Lower lobe of right lung (tissue), 2 donors: ENCODE results near the gene CA12. TPM values are rescaled to one million over a fixed set of nuclear protein-coding genes. Genes with fewer than 3 reads are reported as not detected.

Experiments
- ATAC-seq, 2 donors: fragments of 200-7000 bp; cut with Tn5 transposase; one replicate each; pipeline ENCODE4 v1.9.1; 2020 to 2022; ENCODE audit warnings: mild to moderate bottlenecking in 2 of 2, moderate library complexity in 2 of 2
- DNase-seq: peaks from one replicate; pipeline ENCODE4 v3.0.0-alpha.2; 2020
- H3K27ac ChIP-seq: fragments of 200-600 bp; one replicate; pipeline ENCODE4 v1.8.0; 2022
- H3K27me3 ChIP-seq: fragments of 200-600 bp; one replicate; pipeline ENCODE4 v1.8.0; 2022; ENCODE audit warnings: low read depth
- H3K36me3 ChIP-seq: fragments of 200-600 bp; one replicate; pipeline ENCODE4 v1.8.0; 2022; ENCODE audit warnings: mild to moderate bottlenecking
- H3K4me1 ChIP-seq: fragments of 200-600 bp; one replicate; pipeline ENCODE4 v1.8.0; 2022
- H3K4me3 ChIP-seq: fragments of 200-600 bp; one replicate; pipeline ENCODE4 v1.8.0; 2022; ENCODE audit warnings: mild to moderate bottlenecking
- H3K9me3 ChIP-seq: fragments of 200-600 bp; one replicate; pipeline ENCODE4 v1.8.0; 2022
- intact Hi-C: fragments of 100-400 bp; cut with DNase I; formaldehyde crosslinking; loops from one replicate; pipeline ENCODE4 v1.11.0; 2022
- total RNA-seq: library from RNA; stranded (reverse); fragmentation: NEBNext Ultra II Directional; extraction: Animal tissue kit (Norgen Biotek cat#: 25700); gene quantifications from one replicate; pipeline ENCODE4 v1.2.1, GENCODE V29; 2021
- TF ChIP-seq, protein P1 (sequence below): fragments of 200-600 bp; IDR thresholded peaks from one replicate; pipeline ENCODE4 v1.8.0; 2022; ENCODE audit warnings: antibody characterized with exemption, mild to moderate bottlenecking
- donor health status: DM: no; HTN: yes; CAD: no; lungs with severe emphysema.

Gene CA12
- total RNA-seq, 1 donor from 2014 or later = 4.9 TPM

DNA sequence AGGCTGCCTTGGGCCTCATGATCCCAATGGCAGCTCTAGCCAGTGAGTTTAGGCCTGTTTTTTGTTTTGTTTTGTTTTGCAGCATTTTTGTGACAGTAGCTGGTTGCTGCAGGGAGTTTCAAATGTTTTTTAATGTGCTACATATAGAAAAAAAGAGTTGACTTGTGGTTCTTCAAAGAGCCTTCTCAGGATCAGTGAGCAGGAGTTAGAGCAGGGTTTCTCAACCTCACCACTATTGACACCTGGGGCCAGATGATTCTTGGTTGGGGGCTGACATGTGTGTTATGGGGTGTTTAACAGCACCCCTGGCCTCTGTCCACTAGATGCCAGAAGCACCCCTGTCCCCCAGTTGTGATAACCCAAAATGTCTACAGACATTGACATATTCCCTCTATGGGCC lies 86.3 kb downstream of the CA12 start:
- no peak overlapping the region for H3K4me3 ChIP-seq
- intact Hi-C loops = no loop called here
- H3K9me3 ChIP-seq = no peaks in the 10 kb centered on the region
- H3K27ac ChIP-seq = no peak overlapping the region
- ATAC-seq = no peak
- peaks cover 8% of the 10 kb centered on the region for H3K36me3 ChIP-seq
- no peak for DNase-seq
- peaks cover 4% of the 10 kb centered on the region for H3K4me1 ChIP-seq
- TF ChIP-seq, protein P1, sequence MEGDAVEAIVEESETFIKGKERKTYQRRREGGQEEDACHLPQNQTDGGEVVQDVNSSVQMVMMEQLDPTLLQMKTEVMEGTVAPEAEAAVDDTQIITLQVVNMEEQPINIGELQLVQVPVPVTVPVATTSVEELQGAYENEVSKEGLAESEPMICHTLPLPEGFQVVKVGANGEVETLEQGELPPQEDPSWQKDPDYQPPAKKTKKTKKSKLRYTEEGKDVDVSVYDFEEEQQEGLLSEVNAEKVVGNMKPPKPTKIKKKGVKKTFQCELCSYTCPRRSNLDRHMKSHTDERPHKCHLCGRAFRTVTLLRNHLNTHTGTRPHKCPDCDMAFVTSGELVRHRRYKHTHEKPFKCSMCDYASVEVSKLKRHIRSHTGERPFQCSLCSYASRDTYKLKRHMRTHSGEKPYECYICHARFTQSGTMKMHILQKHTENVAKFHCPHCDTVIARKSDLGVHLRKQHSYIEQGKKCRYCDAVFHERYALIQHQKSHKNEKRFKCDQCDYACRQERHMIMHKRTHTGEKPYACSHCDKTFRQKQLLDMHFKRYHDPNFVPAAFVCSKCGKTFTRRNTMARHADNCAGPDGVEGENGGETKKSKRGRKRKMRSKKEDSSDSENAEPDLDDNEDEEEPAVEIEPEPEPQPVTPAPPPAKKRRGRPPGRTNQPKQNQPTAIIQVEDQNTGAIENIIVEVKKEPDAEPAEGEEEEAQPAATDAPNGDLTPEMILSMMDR = no peak
- H3K27me3 ChIP-seq = no peaks in the 10 kb centered on the region

- DNase-seq = no peak
- intact Hi-C loops = no loop called here
- H3K36me3 ChIP-seq = no peaks in the 10 kb centered on the region
- TF ChIP-seq, protein P1 = no peak
- H3K4me1 ChIP-seq = peaks cover 4% of the 10 kb centered on the region
- peak; percentile 65 to 72 for ATAC-seq
- no peaks in the 10 kb centered on the region for H3K27me3 ChIP-seq
- H3K9me3 ChIP-seq = no peaks in the 10 kb centered on the region
- H3K4me3 ChIP-seq = no peak overlapping the region
- no peak overlapping the region for H3K27ac ChIP-seq
Observed at GRCh38 chr15:63294359-63294758, 87.3 kb downstream of the CA12 start.

GRCh38 chr15:63292771-63293170 lies 88.9 kb downstream of the CA12 start:
- DNase-seq (no peak), ATAC-seq (peak; percentile 64 to 72)
- intact Hi-C loops = no loop called here
- H3K4me1 ChIP-seq = peaks cover 4% of the 10 kb centered on the region
- TF ChIP-seq, protein P1 = no peak
- no peak overlapping the region for H3K27ac ChIP-seq
- no peaks in the 10 kb centered on the region for H3K9me3 ChIP-seq
- peaks cover 6% of the 10 kb centered on the region for H3K36me3 ChIP-seq
- no peak overlapping the region for H3K4me3 ChIP-seq
- H3K27me3 ChIP-seq = no peaks in the 10 kb centered on the region

DNA sequence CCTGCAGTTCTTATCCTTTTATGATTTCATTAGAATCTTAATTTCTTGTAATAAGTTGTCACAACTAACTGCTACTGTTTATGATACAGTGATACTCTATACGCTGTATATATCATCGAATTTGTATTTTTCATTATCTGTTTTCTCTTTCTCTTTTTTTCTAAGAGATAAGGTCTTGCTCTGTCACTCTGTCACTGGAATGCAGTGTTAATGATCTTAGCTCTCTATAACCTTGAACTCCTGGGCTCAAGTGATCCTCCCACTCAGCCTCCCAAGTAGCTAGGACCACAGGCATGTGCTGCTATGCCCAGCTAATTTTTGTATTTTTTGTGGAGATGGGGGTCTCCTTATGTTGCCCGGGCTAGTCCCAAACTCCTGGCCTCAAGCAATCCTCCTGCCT lies 89.4 kb downstream of the CA12 start:
- Histone ChIP-seq H3K27ac (no peak overlapping the region), H3K36me3 (peaks cover 9% of the 10 kb centered on the region), H3K4me1 (peaks cover 4% of the 10 kb centered on the region), H3K9me3 (no peaks in the 10 kb centered on the region), H3K27me3 (no peaks in the 10 kb centered on the region), H3K4me3 (no peak overlapping the region)
- intact Hi-C loops = no loop called here
- ATAC-seq (no peak), DNase-seq (no peak)
- TF ChIP-seq, protein P1 = no peak

DNA sequence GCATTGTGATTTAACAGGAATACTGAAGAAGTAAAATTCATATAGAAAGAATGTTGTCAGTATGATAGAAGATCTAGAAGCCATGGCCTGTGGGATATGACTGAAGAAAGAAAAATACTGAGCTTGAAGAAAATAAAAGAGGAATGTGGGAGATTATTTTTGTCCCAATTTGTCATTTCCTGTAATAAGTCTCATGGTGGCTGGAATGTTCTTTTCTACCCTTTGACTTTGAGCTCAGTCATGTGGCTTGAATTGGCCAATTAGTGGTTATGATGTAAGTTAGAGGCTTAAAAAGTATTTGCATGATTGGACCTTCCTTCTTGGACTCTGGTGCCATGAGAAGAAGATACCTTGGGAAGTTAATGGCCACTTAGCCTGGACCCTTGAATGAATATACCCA lies 90.1 kb downstream of the CA12 start:
- Histone ChIP-seq H3K9me3 (no peaks in the 10 kb centered on the region), H3K4me3 (no peak overlapping the region), H3K4me1 (peaks cover 4% of the 10 kb centered on the region), H3K27me3 (no peaks in the 10 kb centered on the region), H3K27ac (peak overlapping the region; percentile 0), H3K36me3 (peaks cover 16% of the 10 kb centered on the region)
- intact Hi-C loops = no loop called here
- TF ChIP-seq, protein P1 = no peak
- DNase-seq (no peak), ATAC-seq (peak in 1 of 2 donors; percentile 33)
